ENCODE measurements around the gene PI4K2A.

PI4K2A gene

DNA sequence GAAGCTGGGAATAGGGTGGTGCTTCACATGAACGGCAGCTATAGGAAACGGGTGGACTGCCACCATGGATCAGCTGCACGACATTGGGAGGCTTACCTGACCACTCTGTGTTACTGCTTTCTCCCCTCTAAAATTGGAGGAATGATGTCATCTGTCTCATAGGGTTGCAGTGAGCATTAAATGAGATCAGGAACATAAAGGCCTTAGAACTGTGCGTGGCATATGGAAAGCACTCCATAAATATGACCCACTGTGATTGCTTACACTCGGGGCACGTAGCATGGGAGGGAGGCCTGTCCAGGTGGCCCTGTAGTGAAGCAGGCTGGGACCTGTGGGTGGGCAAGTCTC, 41.2 kb upstream of the PI4K2A start:
- TF ChIP-seq, protein P1, sequence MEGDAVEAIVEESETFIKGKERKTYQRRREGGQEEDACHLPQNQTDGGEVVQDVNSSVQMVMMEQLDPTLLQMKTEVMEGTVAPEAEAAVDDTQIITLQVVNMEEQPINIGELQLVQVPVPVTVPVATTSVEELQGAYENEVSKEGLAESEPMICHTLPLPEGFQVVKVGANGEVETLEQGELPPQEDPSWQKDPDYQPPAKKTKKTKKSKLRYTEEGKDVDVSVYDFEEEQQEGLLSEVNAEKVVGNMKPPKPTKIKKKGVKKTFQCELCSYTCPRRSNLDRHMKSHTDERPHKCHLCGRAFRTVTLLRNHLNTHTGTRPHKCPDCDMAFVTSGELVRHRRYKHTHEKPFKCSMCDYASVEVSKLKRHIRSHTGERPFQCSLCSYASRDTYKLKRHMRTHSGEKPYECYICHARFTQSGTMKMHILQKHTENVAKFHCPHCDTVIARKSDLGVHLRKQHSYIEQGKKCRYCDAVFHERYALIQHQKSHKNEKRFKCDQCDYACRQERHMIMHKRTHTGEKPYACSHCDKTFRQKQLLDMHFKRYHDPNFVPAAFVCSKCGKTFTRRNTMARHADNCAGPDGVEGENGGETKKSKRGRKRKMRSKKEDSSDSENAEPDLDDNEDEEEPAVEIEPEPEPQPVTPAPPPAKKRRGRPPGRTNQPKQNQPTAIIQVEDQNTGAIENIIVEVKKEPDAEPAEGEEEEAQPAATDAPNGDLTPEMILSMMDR (IDR thresholded peaks at IDR 0.05; ENCODE audit: insufficient read depth, low read depth, low read length, missing control alignments): no peak
- H3K4me3 ChIP-seq (ENCODE audit: low read depth, low read length): no peak overlapping the region
- no peak for DNase-seq (ENCODE audit: low read depth)

DNA sequence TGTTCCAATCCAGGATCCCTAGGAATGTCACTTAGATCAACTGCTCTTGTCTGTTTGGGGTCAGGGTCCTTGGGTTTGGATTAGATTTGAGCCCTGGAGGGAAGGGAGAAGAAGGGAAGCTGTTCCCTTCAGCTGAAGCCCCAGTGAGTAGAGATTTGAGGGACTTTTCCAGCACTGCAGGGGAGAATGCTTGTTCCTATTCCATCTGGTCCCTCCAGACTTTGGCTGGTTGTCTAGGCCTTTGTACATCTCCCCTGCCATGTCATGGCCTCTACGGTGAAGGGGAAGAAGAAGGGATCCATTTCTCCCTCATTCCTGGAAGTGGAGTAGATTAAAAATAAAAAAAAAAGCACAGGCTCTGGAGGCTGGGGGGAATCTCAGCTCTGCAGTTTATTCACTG, 39.9 kb upstream of the PI4K2A start:
- H3K4me3 ChIP-seq (ENCODE audit: low read depth, low read length): no peak overlapping the region
- no peak for DNase-seq (ENCODE audit: low read depth)
- TF ChIP-seq, protein P1 (IDR thresholded peaks at IDR 0.05; ENCODE audit: insufficient read depth, low read depth, low read length, missing control alignments): no peak

DNA sequence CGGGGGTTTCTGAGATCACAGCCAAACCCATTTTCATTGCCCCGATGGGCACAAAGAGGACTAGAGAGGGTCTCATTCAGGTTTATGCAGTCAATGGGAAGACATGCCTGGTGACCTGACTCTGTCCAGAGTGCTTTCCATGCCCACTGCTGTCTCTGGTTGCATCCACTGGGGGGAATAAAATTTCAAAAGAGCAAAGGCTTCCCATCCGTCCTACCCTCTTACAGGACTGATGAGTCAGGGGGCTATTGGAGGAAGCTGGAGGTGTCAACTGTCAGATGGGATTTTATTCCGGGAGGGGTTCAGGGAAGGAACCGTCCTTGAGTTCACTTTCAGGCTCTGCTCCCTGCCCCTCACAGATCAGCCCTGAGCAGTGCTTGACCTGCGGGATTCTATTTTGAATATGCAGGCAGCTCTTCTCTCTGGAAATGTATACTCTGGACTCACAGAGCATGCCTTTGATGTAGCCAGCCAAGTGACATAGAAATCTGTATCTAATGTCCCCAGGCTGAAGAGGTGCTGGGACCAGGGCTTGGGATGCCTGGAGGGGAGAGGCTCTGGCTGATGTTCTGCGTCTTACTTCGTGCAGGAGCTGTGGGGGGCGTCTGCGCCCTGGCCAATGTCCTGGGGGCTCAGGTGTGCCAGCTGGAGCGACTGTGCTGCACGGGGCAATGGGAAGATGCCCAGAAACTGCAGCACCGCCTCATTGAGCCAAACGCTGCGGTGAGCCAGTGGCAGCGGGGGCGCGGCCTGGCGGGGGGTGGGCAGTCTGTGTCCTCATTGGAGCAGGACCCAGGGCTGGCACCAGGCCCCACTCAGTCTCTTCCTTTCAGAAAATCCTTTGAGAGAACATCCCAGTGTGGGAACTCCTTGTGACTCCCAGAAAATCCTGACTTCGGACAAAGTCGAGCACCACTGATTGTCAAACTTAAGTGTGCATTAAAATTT, 38.9 kb upstream of the PI4K2A start:
- H3K4me3 ChIP-seq (ENCODE audit: low read depth, low read length): no peak overlapping the region
- TF ChIP-seq, protein P1 (IDR thresholded peaks at IDR 0.05; ENCODE audit: insufficient read depth, low read depth, low read length, missing control alignments): no peak
- DNase-seq (ENCODE audit: low read depth): no peak

DNA sequence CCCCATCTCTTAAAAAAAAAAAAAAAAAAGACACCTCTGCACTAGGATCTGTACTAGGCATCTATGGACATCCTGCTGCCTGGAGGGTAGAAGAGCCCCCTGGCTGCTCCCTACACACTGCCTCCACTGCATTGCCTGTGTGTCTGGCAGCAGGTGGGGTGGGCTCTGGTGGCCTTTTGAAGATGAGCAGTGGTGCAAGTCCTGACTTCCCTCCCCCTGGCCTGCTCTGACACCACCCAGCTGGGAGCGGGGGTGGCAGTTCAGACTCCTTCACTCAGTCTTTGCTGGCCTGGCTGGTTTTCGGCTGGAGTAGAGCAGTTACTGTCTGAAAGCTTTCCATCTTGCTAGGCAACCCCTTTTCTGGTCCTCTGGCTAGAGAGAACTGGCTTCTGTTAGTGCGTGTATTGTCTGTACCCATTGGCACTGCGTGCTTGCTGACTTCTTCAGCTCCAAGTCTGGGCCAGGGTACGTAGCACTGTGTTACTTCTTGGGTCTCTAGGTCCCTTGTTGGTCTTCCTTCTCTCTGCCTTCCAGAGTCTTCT, 33.3 kb upstream of the PI4K2A start:
- no peak for DNase-seq (ENCODE audit: low read depth)
- H3K4me3 ChIP-seq (ENCODE audit: low read depth, low read length): no peak overlapping the region
- TF ChIP-seq, protein P1 (IDR thresholded peaks at IDR 0.05; ENCODE audit: insufficient read depth, low read depth, low read length, missing control alignments): no peak

DNA sequence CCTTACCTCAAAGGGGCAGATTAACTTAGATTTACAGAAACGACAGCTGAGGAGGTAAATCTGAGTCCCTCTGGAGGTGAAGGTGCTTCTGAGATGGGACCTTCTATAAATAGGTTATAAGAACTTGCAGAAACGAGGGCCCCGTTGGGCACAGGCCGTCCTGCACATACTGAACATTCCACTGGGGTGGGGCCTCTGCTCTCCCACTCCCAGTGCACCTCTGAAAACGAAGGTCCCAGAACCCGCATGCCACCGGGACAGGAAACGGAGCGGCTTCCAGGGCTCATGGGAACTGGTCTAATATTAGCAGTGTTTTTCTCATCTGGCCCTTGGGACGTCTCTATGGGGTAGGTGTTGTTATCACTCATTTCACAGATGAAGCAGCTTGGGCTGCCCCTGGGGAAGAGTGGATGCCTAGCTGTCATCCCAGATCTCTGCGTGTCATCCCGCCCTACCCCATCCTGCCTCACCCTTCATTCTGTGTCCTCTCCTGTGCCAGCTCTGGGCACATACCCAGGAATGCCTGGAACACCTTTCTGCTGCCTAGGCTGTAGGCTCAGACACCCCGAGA, 31.4 kb upstream of the PI4K2A start:
- no peak overlapping the region for H3K4me3 ChIP-seq (ENCODE audit: low read depth, low read length)
- TF ChIP-seq, protein P1 (IDR thresholded peaks at IDR 0.05; ENCODE audit: insufficient read depth, low read depth, low read length, missing control alignments): no peak
- DNase-seq (ENCODE audit: low read depth): no peak

DNA sequence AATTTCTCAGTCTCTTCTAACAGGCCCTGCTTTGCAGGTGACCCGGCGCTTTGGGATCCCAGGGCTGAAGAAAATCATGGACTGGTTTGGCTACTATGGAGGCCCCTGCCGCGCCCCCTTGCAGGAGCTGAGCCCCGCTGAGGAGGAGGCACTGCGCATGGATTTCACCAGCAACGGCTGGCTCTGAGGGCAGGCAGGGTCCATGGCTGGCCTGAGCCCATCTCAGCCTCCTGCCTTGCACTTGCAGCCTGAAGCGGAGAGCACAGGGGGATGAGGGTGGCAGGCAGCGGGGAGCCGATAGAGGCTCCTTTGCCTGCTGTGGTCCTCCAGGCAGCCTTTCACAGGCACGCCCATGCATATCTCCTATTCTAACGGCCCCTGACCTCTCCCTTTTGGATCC, 29.0 kb upstream of the PI4K2A start:
- TF ChIP-seq, protein P1 (IDR thresholded peaks at IDR 0.05; ENCODE audit: insufficient read depth, low read depth, low read length, missing control alignments): no peak
- no peak for DNase-seq (ENCODE audit: low read depth)
- no peak overlapping the region for H3K4me3 ChIP-seq (ENCODE audit: low read depth, low read length)

All from GM12865 (cell line).